GF-D8 (cell line): ENCODE data around the gene TEX50.
A peak's percentile ranks its signal among the peaks of the same experiment; 100 is the strongest.
"Not testable (repeated sequence)": the region's sequence is repeated elsewhere in the genome, so short reads cannot be mapped to it uniquely, and the experiment has no call there.

Source experiments
- DNase-seq: peaks from one replicate; lab custom pipeline; 2025; lab: John Stamatoyannopoulos, UW

TEX50 gene

DNA sequence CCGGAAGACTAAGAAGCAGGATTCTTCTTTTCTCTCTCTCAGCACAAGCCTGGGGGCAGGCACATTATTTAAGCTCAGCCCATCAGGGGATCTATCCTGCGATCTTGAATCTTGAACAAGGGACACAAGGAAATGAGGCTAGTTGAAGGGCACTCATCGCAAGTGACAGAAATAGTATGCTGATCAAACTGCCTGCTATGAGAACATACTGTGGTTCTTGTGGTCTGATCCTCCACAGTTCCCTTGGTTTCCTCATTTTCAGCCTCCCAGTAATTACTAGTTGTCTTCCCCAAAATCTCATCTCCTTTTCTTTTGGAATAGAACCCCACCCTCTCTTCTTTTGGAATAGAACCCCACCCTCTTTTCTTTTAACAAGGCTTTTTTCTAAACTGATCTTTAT is 28.0 kb downstream of the TEX50 start:
- peak; percentile 30 for DNase-seq

DNA sequence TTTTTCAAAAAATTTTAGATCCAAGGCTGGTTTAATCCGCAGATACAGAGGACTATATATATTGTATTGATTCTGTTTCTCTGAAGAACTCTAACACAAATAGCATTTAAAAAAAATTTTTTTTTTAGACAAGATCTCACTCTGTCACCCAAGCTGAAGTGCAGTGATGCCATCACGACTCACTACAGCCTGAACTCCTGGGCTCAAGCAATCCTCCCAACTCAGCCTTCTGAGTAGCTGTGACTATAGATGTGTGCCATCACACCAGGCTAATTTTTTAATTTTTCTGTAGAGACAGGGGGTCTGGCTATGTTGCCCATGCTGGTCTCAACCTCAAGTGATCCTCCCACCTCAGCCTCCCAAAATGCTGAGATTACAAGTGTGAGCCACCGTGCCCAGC is 31.5 kb downstream of the TEX50 start:
- no peak for DNase-seq

DNA sequence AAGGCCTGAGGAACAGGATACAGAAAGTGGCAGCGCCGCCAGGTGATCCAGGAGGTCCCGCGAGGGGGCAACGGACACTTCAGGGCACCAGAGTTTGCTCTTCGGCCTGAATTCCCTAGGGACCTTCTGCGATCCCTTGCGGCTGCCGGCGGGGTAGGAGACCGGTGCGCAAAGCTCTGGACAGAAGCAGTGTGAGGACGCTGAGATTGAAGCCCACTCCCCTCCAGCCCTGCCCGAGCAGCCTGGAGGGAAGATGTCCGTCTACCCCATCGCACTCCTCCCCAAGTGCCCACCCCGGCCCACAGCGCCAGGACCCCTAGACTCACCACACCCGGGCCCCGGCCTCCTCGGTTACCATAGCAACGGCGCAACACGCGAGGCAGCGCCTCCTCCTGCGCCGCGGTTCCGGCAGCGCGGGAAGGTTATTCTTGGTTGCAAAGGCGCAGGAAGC is 34.4 kb downstream of the TEX50 start, which contains the start of gene ANKRD45:
TSS of gene ANKRD45 (minus strand) at position 361 of the 451 bp plus-strand sequence. CDS start 10,433 bp downstream, outside the sequence.
- no peak for DNase-seq

DNA sequence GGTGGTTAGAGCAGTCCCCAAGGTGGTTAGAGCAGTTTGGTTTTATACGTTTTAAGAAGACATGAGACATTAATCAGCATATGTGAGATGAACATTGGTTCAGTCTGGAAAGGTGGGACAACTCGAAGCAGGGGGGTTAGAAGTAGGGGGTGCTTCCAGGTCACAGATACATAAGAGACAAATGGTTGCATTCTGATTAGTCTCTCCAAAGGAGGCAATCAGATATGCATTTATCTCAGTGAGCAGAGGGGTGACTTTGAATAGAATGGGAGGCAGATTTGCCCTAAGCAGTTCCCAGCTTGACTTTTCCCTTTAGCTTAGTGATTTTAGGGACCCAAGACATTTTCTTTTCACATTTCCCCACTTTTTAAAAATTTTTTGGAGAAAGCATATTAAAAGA is 39.4 kb downstream of the TEX50 start:
- not testable (repeated sequence) for DNase-seq

DNA sequence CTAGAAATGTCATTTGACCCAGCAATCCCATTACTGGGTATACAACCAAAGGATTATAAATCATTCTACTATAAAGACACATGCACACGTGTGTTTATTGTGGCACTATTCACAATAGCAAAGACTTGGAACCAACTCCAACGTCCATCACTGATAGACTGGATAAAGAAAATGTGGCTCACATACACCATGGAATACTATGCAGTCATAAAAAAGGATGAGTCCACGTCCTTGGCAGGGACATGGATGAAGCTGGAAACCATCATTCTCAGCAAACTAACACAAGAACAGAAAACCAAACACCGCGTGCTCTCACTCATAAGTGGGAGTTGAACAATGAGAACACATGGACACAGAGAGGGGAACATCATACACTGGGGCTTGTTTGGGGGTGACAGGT is 45.0 kb downstream of the TEX50 start:
- DNase-seq: not testable (repeated sequence)

DNA sequence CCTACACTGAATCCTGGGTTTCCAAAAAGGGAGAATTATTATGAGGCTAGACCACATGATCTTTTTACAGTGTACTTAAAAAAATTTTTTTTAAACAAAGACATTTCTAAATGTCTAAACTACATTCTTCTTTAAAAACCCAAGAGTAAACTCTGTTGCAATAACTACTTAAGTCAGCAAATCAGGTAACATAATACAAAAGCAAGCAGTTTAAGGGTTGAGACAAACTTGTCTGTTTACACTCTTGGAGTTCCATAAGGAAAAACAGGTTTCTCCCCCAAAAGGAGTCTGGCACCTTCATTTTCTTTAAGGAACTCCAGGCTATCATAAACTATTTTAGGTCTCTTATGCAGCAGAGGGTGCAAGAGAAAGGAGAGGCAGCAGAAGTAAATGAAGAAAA is 47.0 kb downstream of the TEX50 start:
- no peak for DNase-seq

DNA sequence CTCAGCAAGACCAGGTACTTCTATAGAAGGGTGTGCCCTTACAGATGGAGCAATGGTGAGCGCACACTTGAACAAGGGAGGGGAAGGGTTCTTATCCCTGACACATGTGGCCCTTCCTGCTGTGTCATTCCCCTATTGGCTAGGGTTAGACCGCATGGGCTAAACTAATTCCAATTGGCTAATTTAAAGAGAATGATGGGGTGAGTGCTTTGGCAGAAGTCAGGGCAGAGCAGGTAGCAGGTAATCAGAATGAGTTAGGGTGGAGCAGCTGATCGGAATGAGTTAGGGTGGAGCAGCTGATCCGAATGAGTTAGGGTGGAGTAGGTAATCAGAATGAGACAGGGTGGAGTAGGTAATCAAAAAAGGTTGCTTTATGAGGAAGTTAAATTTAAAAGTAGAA is 48.7 kb downstream of the TEX50 start:
- not testable (repeated sequence) for DNase-seq

DNA sequence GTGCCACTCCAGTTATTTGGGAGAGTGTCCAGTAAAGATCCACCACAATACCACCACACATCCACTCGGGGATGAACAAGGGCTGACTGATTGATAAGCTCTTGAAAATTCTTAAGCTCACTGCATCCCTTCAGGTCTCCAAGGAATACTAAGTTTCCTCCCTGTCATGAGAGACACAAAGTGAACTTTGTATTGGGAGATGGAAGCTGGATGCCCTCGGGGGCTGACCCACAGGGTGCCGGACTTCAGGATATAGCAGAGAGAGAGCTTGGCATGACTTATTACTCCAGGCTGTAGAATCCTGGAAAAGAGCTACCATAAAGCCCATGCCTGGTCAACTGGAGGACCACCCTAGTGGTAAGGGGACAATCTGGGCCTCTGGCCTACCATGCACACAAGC is 50.0 kb downstream of the TEX50 start:
- DNase-seq: not testable (repeated sequence)
